ENCODE data around the gene TMEM143.

TMEM143 gene

DNA sequence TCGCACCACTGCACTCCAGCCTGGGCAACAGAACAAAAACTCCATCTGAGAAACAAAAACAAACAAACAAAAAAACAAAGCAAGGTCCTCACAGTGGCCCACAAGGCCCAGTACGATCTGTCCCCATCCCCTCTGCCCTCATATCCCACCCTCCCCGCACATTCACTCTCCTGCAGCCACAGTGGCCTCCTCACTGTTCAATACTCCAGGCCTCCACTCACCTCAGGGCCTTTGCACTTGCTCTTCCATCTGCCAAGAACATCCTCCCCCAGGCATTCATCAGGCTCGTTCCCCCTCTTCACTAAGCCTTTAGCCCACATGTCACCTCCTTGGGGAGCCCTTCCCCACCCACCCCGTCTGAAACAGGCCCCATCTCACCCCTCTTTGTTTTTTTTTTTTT, 4.6 kb downstream of the TMEM143 start:
- DNase-seq (ENCODE audit: low spot score) = no peak

- DNase-seq (ENCODE audit: low spot score) = no peak
Observed at GRCh38 chr19:48355365-48355954, 8.3 kb downstream of the TMEM143 start.

DNA sequence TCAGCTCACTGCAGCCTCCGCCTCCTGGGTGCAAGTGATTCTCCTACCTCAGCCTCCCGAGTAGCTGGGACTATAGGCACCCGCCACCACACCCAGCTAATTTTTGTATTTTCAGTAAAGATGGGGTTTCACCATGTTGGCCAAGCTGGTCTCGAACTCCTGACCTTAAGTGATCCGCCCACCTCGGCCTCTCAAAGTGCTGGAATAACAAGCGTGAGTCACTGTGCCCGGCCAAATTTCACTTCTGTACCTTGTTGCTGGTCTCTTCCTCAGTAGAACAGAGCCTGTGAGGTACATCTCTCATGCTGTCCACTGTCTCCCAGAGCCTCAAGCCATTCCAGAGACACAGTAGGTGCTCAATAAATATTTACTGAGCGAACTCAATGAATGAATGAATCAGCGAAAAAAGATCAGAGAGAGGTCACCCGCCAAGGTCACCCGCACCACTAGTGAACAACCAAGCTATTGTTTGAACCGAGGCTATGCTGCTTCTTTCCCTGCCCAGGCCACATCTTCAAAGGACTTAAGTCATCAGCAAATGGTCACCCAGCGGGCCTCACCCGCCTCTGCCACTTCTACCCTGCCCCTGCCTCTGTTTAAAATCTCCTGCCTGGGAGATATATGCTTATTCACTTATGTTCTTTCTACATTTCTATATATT, 9.3 kb downstream of the TMEM143 start:
- DNase-seq (ENCODE audit: low spot score) = no peak

DNA sequence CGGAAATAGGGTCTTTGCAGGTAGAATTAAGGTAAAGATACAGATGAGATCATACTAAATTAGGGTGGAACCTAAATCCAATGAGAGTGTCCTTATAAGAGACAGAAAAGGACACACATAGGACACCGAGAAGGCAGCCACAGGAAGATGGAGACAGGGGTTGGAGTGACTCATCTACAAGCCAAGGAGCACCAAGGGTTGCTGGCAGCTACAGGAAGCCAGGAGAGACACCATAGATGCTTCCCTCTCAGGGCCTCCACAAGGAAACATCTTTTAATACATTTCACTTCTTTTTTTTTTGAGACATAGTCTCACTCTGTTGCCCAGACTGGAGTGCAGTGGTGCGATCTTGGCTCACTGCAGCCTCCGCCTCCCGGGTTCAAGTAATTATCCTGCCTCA, 10.1 kb downstream of the TMEM143 start:
- no peak for DNase-seq (ENCODE audit: low spot score)

GRCh38 chr19:48351341-48351752, 12.4 kb downstream of the TMEM143 start:
- no peak for DNase-seq (ENCODE audit: low spot score)

DNA sequence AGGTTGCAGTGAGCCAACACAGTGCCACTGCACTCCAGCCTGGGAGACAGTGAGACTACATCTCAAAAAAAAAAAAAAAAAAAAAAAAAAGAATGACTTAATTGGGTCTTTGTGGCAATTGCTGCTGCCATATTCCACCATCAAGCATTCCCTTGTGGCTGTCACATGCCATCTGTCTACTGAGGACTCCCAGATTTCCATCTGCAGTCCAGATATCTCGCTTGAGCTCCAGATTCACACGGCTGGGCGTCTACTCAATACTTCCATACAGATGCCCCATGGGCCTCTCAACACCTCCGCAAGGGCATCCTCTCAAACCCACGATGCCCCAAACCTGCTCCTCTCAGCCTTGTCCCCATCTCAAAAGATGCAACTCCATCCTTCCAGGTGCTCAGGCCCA, 12.9 kb downstream of the TMEM143 start:
- no peak for DNase-seq (ENCODE audit: low spot score)

DNA sequence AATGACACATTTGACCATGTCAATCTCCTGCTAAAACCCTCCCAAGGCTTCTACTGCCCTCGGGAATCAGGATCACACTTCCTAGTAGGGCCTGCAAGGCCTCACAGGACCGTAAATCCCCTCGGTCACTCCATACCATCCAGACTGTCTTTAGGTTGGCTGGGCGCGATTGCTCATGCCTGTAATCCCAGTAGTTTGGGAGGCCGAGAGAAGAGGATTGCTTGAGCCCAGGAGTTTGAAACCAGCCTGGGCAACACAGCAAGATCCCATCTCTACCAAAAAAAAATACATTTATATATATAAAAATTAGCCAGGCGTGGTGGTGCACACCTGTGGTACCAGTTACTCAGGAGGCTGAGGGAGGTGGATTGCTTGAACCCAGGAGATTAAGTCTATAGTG, 15.0 kb downstream of the TMEM143 start:
- DNase-seq (ENCODE audit: low spot score) = no peak

DNA sequence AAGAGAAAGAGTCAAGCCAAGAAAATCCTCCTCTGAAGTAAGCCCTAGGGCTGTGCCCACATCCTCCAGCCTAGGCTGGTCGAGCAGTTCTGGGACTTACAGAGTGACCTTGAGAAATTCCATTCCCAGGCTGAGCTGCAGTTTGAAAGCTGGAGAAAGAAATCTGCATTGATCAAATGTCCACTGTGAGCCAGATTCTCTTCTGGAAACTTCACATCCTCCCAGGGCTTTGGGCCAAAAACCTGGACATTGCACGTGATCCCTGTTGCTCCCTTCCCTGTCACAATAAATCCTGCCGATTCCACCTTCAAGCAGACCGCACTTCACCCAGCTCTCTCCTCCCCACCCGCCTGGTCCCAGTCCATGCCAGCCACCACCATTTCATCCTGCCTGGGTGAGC, 15.7 kb downstream of the TMEM143 start:
- DNase-seq (ENCODE audit: low spot score) = no peak

DNA sequence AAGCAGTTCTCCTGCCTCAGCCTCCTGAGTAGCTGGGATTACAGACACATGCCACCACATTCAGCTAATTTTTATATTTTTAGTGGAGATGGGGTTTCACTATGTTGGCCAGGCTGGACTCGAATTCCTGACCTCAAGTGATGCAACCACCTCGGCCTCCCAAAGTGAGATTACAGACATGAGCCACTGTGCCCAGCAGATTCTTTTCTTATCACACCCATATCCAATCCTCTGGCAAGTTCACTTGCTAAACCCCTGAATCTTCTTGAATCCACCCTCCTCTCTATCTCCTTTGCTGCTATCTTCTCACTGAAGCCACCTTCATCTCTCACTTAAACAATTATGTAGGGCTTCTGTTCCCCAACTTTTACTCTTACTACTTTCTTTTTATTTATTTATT, 17.5 kb downstream of the TMEM143 start:
- DNase-seq (ENCODE audit: low spot score) = no peak

GRCh38 chr19:48344892-48345291, 18.8 kb downstream of the TMEM143 start:
- DNase-seq (ENCODE audit: low spot score) = no peak

DNA sequence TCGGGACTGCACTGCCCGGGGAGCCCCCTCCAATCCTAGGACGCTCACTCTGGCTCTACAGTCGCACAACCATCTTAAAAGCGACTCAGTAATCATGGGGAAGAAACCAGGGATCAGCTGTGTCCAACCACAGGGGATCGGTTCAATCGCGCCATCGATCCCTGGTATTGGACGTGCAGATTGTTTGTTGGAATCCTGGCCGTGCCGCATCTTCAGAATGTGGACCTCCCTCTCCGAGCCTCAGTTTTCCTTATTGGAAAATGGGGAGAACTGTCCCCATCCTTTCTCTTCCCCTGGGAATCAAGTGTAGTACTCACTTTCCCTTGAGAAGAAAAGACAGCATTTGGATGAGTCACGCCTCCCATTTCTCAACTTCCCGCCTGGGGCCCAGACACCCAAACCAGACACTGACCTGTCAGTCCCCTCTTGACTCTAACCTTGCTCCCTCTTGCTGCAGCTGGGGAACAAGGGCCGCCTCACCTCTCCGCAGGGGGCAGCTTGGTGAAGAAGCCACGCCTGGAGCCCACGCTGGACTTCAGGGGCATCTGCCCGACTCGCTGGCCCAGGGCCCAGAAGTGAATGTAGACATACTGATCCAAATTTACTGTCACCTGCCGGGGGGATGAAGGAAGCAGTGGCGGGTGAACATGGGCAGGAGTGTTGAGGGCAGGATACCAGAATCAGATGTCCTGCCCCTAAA, 20.7 kb downstream of the TMEM143 start:
- no peak for DNase-seq (ENCODE audit: low spot score)

DNA sequence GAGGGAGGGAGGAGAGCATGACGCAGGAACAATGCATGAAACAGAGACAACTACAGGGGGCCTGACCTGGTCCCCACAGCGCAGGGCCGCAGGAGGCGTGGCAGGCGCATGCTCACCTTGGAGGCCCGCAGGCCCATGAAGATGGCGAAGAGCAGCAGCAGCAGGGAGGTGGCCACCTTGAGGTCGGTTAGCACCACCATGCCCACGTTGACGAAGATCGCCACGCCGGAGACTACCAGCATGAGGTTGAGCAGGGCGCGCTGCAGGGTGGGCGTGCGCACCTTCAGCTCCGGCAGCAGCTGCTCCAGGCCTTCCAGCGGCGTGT, 21.4 kb downstream of the TMEM143 start:
- no peak for DNase-seq (ENCODE audit: low spot score)

DNA sequence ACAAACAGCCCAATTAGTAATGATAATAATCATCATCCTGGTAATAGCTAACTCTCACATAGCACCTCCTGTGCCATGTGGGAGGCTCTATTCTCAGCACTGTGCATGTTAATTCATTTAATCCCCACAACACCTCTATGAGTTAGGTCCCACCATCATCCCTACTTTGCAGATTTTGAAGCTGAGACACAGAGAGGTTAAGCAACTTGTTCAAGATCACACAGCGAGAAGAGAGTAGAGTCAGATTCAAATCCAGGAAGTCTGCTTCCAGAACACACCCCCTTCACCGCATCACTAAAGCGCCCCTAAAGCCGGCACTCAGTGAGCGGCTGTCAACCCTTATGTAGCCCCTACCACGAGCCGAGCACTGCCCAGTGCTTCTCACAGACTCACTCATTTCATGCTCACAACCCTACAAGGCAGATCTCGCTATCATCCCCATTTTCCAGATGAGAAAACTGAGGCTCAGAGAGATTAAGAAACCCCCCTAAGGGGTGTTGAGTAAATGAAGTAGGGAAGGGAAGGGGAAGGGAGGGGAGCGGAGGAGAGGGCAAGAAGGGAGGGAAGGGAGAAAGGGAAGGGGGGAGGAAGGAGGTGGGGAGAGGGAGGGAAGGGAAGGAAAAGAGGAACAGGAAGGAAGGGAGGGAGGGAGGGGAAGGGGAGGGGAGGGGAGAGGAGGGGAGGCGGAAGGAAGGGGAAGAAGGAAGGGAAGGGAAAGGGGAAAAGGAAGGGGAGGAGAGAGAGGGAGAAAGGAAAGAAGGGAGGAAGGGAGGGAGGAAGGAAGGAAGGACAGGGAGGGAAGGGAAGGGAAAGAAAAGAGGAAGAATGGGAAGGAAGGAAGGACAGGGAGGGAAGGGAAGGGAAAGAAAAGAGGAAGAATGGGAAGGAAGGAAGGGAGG, 22.0 kb downstream of the TMEM143 start:
- no peak for DNase-seq (ENCODE audit: low spot score)

GRCh38 chr19:48340995-48341394, 22.7 kb downstream of the TMEM143 start:
- no peak for DNase-seq (ENCODE audit: low spot score)

DNA sequence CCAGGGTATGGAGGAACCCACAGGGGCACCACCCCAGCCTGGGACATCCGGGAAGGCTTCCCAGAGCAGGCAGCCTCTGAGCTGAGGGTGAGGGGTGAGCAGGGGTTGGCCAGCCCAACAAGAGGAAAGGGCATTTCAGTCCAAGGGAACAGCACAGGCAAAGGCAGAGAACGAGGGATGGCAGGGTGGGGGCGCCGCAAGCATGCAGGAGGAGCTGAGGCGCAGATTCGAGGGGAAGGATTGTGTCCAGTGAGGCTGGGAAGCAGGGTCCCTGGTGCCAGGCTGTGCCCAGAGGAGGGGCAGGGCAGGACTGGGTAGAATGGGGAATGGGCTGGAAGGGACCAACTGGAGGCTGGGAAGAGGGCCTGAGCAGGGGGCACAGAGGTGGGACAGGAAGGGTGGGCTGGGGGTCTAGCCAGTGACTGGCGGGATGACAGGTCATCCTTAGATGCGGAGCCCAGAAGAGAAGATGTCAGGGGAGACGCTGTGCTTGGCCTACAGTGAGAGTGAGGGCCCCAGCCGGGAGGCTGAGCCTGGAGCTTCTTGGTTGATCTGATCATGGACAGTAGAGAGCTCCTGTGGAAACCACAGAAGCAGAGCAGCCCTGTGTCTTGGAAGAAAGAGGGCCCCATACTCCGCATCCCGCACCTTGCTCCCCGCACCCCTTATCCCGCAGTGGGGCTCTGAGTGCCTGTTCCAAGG, 24.8 kb downstream of the TMEM143 start:
- DNase-seq (ENCODE audit: low spot score) = no peak

DNA sequence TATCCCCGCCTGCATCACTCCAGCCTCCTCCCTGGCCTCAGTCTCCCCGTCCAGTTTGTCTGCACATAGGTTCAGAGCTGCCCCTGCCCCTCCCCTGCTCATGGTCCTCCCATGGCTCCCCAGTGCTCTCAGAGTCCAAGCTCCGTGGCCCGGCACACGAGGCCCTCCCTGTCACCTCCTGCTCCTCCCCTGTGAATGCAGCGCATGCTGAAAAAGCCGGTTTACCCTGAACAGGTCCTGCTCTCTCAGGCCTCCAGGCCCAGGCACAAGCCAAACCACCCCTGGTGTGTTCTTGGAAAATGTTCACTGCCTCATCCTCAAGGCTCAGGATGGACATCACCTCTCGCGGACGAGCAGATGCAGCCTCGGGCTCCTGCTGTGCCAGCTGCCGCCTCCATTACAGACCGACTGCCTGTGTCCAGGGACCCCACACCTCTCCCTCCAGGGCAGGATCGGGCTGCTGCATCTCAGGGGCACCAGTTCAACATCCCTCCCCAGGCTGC, 25.4 kb downstream of the TMEM143 start:
- DNase-seq (ENCODE audit: low spot score) = no peak

- peak; percentile 79 for DNase-seq (ENCODE audit: low spot score)
Observed at GRCh38 chr19:48333467-48334384, 30.0 kb downstream of the TMEM143 start.

DNA sequence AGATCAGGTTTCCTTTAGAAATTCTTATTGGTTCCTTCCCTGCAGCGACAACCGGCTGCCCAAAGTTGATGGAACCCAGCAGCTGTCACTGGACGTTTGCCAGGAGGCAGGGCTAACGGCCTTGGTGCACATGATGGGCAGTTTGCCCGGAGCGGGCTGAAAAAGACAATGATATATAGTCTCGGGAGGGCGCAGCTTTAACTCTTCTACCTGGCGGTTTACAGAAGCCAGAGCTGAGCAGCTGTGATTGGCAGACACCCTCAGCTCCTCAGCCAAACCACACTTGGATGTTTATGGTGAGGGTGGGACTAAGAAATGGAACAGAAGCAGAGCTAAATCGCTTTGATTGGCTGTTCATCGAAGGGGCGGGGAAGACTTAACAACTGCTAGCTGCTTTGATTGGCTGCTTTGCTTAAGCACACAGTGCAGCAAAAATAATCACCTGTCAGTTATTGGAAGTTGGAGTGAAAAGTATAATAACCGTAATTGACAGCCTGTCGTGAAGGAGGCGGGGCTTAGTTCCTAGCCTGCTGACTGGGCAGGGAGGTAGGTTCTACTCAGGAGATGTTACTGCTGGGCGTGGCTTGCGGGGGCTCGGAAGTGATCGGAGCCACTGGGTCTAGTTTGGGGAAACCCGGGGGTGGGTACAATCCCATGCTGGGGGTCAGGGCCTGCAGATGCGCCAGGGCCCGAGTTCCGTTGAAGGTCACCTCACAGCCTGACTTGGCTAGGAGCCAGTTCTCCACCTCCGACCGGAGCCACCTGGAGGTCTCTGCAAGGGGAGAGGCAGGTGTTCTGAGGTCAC, 30.9 kb downstream of the TMEM143 start:
- DNase-seq (ENCODE audit: low spot score) = peak; percentile 96

- DNase-seq (ENCODE audit: low spot score) = no peak
Observed at GRCh38 chr19:48332351-48332661, 31.4 kb downstream of the TMEM143 start.
